ENCODE results near the gene CRELD1.

DNA sequence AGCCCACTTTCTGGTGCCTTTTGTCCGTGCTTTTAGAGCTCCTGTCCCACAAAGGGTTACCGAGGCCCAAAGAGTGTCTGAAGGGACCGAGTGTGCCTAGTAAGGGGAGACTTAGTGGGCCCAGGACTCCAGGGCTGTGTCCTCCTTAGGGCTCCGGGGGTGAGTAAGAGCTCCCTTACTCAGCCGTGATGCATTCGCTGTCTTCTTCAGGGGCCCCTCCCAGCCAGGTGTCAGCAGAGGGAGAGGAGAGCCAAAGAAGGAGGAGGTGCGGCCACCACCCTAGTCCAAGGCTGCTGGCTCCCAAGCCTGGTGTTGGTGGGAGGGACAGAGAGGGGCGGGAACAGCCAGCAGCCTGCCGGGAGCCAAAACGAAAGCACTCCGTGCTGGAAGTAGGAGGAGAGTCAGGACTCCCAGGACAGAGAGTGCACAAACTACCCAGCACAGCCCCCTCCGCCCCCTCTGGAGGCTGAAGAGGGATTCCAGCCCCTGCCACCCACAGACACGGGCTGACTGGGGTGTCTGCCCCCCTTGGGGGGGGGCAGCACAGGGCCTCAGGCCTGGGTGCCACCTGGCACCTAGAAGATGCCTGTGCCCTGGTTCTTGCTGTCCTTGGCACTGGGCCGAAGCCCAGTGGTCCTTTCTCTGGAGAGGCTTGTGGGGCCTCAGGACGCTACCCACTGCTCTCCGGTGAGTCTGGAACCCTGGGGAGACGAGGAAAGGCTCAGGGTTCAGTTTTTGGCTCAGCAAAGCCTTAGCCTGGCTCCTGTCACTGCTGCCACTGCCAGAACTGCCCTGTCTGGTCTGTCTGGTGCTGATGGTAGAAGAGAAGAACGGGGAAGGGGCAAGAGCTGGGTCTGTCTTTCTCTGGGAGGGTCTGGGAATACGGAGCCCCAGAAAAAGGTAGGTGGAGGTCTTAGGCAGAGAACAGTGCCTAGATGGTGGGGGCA is 16.6 kb upstream of the CRELD1 start, which contains the start of gene IL17RC:
- TF ChIP-seq, protein P1, sequence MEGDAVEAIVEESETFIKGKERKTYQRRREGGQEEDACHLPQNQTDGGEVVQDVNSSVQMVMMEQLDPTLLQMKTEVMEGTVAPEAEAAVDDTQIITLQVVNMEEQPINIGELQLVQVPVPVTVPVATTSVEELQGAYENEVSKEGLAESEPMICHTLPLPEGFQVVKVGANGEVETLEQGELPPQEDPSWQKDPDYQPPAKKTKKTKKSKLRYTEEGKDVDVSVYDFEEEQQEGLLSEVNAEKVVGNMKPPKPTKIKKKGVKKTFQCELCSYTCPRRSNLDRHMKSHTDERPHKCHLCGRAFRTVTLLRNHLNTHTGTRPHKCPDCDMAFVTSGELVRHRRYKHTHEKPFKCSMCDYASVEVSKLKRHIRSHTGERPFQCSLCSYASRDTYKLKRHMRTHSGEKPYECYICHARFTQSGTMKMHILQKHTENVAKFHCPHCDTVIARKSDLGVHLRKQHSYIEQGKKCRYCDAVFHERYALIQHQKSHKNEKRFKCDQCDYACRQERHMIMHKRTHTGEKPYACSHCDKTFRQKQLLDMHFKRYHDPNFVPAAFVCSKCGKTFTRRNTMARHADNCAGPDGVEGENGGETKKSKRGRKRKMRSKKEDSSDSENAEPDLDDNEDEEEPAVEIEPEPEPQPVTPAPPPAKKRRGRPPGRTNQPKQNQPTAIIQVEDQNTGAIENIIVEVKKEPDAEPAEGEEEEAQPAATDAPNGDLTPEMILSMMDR (IDR thresholded peaks at IDR 0.05; ENCODE audit: low read depth, low read length): no peak
- no peak for TF ChIP-seq POLR2A (IDR thresholded peaks at IDR 0.05; ENCODE audit: extremely low read depth, insufficient read length)
- TF ChIP-seq, protein P2, sequence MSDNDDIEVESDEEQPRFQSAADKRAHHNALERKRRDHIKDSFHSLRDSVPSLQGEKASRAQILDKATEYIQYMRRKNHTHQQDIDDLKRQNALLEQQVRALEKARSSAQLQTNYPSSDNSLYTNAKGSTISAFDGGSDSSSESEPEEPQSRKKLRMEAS (IDR thresholded peaks at IDR 0.05; ENCODE audit: low read depth, low read length): no peak

Measured in NB4 (cell line).